K562 (cell line): ENCODE data around the gene LAMB3. TPM values are rescaled to one million over a fixed set of nuclear protein-coding genes. Genes with fewer than 3 reads are reported as not detected.

Experiments
- ATAC-seq: fragments of 200-7000 bp; cut with Tn5 transposase; 3 replicates; pipeline ENCODE4 v1.9.1; 2020; ENCODE audit warnings: moderate library complexity
- BruUV-seq: library from RNA; stranded (reverse); fragments of 400-500 nt; replicated peaks from 2 replicates; lab custom pipeline; 2021; lab: Mats Ljungman, UMichigan
- CTCF ChIA-PET: fragments of 300-600 bp; formaldehyde crosslinking; extraction: SDS; loops from one replicate; lab custom pipeline; 2021; ENCODE audit warnings: low intra/inter-chr PET ratio; lab: Yijun Ruan, JAX
- POLR2A ChIA-PET: fragments of 300-600, 350-650 bp; sonication (Branson Sonifier 250); formaldehyde crosslinking; extraction: SDS; loops from one replicate; lab custom pipeline; 2021; ENCODE audit warnings: antibody characterized with exemption, inconsistent platforms; lab: Yijun Ruan, JAX
- DNase-seq, 4 experiments: peaks; one replicate each; pipeline versions ENCODE4 v3.0.0 to v3.0.0-alpha.2; 2011 to 2018; ENCODE audit warnings: low spot score in 3 of 4, mixed read lengths in 3 of 4; ENCODE audit errors: extremely low read depth in 1 of 4
- FAIRE-seq: peaks from 2 replicates; lab custom pipeline; 2011; peaks lifted over from hg19 to GRCh38; lab: Jason Lieb, UNC
- H2AFZ ChIP-seq: 2 replicates; pipeline ENCODE4 v1.6.0; 2011; ENCODE audit warnings: low read depth, low read length, control low read depth, inconsistent platforms
- H3K27ac ChIP-seq: fragments of 200-600 bp; 3 replicates; pipeline ENCODE4 v1.8.0; 2011; ENCODE audit warnings: low read depth, mild to moderate bottlenecking, control low read depth, inconsistent platforms, low read length, moderate library complexity, mixed read lengths; ENCODE audit errors: extremely low read depth
- H3K27me3 ChIP-seq, 2 experiments: fragments of 300-600 bp in 1 of 2; 2 replicates in 1 of 2; 3 replicates in 1 of 2; pipeline versions ENCODE4 v1.6.0 to v1.8.0; 2011; ENCODE audit warnings: inconsistent platforms in 2 of 2, low read length in 2 of 2, mild to moderate bottlenecking in 1 of 2, mixed read lengths in 1 of 2, moderate library complexity in 1 of 2; ENCODE audit not compliant: control insufficient read depth in 2 of 2, insufficient read depth in 2 of 2
- H3K36me3 ChIP-seq: fragments of 300-600 bp; 3 replicates; pipeline ENCODE4 v1.8.0; 2011; ENCODE audit warnings: mild to moderate bottlenecking, low read length, inconsistent platforms; ENCODE audit not compliant: control insufficient read depth, insufficient read depth
- H3K4me1 ChIP-seq, 2 experiments: fragments of 200-600 bp in 1 of 2; replicated peaks in 1 of 2; 2 replicates in 1 of 2; 3 replicates in 1 of 2; pipeline versions ENCODE4 v1.5.1 to v1.8.0; 2011; ENCODE audit warnings: inconsistent platforms in 2 of 2, low read length in 2 of 2, mild to moderate bottlenecking in 1 of 2, mixed read lengths in 1 of 2, moderate library complexity in 1 of 2; ENCODE audit not compliant: control insufficient read depth in 2 of 2, insufficient read depth in 2 of 2
- H3K4me2 ChIP-seq: 2 replicates; pipeline ENCODE4 v1.6.1; 2011; ENCODE audit warnings: low read length, control low read depth, inconsistent platforms, mixed read lengths; ENCODE audit not compliant: insufficient read depth
- H3K4me3 ChIP-seq: fragments of 200-600 bp; sonication (generic), shearing (Covaris generic); 2 replicates; pipeline ENCODE4 v1.5.1; 2016; ENCODE audit warnings: control low read depth, inconsistent platforms
- H3K79me2 ChIP-seq: fragments of 200-600 bp; 3 replicates; pipeline ENCODE4 v1.8.0; 2011; ENCODE audit warnings: low read length, inconsistent platforms; ENCODE audit not compliant: control insufficient read depth, insufficient read depth
- H3K9ac ChIP-seq, 2 experiments: 2 replicates each; pipeline versions ENCODE4 v1.6.0 to v1.6.1; 2011; ENCODE audit warnings: low read depth in 2 of 2, low read length in 2 of 2, control low read depth in 1 of 2, inconsistent platforms in 1 of 2, mild to moderate bottlenecking in 1 of 2, mixed read lengths in 1 of 2; ENCODE audit not compliant: insufficient read depth in 1 of 2
- H3K9me1 ChIP-seq: one replicate; pipeline ENCODE4 v1.6.0; 2011; ENCODE audit warnings: inconsistent platforms, mild to moderate bottlenecking, low read length, moderate library complexity; ENCODE audit not compliant: control insufficient read depth, insufficient read depth
- H3K9me3 ChIP-seq: replicated peaks from 2 replicates; pipeline ENCODE4 v1.5.1; 2011; ENCODE audit warnings: low read depth, low read length, inconsistent platforms; ENCODE audit not compliant: control insufficient read depth, insufficient read depth
- H4K20me1 ChIP-seq: replicated peaks from 2 replicates; pipeline ENCODE4 v1.6.1; 2011; ENCODE audit warnings: low read length, inconsistent platforms, mixed read lengths; ENCODE audit not compliant: control insufficient read depth, insufficient read depth
- CHD4 ChIP-seq: fragments of 200-600 bp; sonication (generic); IDR thresholded peaks from 3 replicates; pipeline ENCODE4 v1.6.1; 2012; ENCODE audit warnings: low read depth, mild to moderate bottlenecking, mixed read lengths, low read length, inconsistent platforms; ENCODE audit not compliant: insufficient read depth, insufficient replicate concordance, poor library complexity, severe bottlenecking
- EZH2 ChIP-seq: IDR thresholded peaks from 2 replicates; pipeline ENCODE4 v1.6.1; 2012; ENCODE audit warnings: low read depth, mild to moderate bottlenecking, inconsistent platforms, low read length, borderline replicate concordance
- HDAC3 ChIP-seq: fragments of 450-650 bp; IDR thresholded peaks from 2 replicates; pipeline ENCODE4 v1.6.1; 2018; ENCODE audit warnings: borderline replicate concordance, mild to moderate bottlenecking, moderate library complexity; ENCODE audit not compliant: partially characterized antibody
- HDAC6 ChIP-seq: IDR thresholded peaks from 2 replicates; pipeline ENCODE4 v1.6.1; 2012; ENCODE audit warnings: low read depth, mild to moderate bottlenecking, control low read depth, inconsistent platforms, low read length, moderate library complexity
- NCOA1 ChIP-seq: fragments of 450-650 bp; IDR thresholded peaks from 2 replicates; pipeline ENCODE4 v1.6.1; 2016; ENCODE audit warnings: low read depth
- PTBP1 ChIP-seq: fragments of 200-400 bp; formaldehyde crosslinking; IDR thresholded peaks from 2 replicates; pipeline ENCODE4 v1.6.1; 2017; ENCODE audit warnings: low read depth, low read length
- PURB ChIP-seq: sonication (generic); formaldehyde crosslinking; IDR thresholded peaks from 2 replicates; pipeline ENCODE4 v1.9.0; 2021; ENCODE audit warnings: low read depth, mild to moderate bottlenecking, missing genetic modification reagents
- STAT5B ChIP-seq: fragments of 250-450 bp; sonication (Bioruptor Pico); IDR thresholded peaks from 2 replicates; pipeline ENCODE4 v1.8.0; 2021; ENCODE audit warnings: mild to moderate bottlenecking, inconsistent platforms
- ZNF12 ChIP-seq: sonication (generic); formaldehyde crosslinking; IDR thresholded peaks from 2 replicates; pipeline ENCODE4 v1.4.0; 2020; ENCODE audit warnings: mild to moderate bottlenecking, missing genetic modification reagents
- ZNF134 ChIP-seq: fragments of 250-450 bp; sonication (Bioruptor Pico); conservative IDR thresholded peaks from 2 replicates; pipeline ENCODE4 v1.4.0; 2020
- WGBS: fragments of 100-300 bp; shearing (Covaris generic); methylation state at CpG from one replicate; pipeline ENCODE4 v1.1.6; 2016; ENCODE audit warnings: low coverage, mixed read lengths; ENCODE audit not compliant: insufficient coverage; ENCODE audit errors: missing lambda C conversion rate; 5-methylcytosine and 5-hydroxymethylcytosine counted together
- in situ Hi-C: fragments of 300-500 bp; cut with MboI; formaldehyde crosslinking; loops from 4 replicates; pipeline ENCODE4 v1.15.0; 2018; ENCODE audit warnings: inconsistent platforms, mixed read lengths
- intact Hi-C: fragments of 100-400 bp; cut with micrococcal nuclease; formaldehyde crosslinking; loops from 2 replicates; pipeline ENCODE4 v1.14.2; 2022
- polyA plus RNA-seq, 8 experiments: library from polyadenylated mRNA; depleted of rRNA in 4 of 8; stranded (reverse) in 5 of 8; unstranded in 3 of 8; fragments of >200 nt; fragmentation: Nextera tagmentation in 2 of 8; fragmentation: Illumina TruSeq in 1 of 8; extraction: Ambion mirVana in 2 of 8; extraction: Trizol in 1 of 8; gene quantifications; 2 replicates each; pipeline versions ENCODE4 v1.2.1 to v1.2.3, GENCODE V29; 2011 to 2014; ENCODE audit warnings: inconsistent platforms in 1 of 8, missing spikeins in 1 of 8
- total RNA-seq, 7 experiments: library from RNA; depleted of rRNA in 6 of 7; stranded (reverse); fragments of >200 nt in 6 of 7; fragmentation: Illumina TruSeq in 2 of 7; extraction: Trizol in 2 of 7; gene quantifications; 2 replicates each; pipeline versions ENCODE4 v1.2.1 to v1.2.3, GENCODE V29; 2011 to 2021; ENCODE audit warnings: low replicate concordance in 1 of 7
- TF ChIP-seq, protein P1 (sequence below): fragments of 250-450 bp; sonication (Bioruptor Pico); IDR thresholded peaks from 2 replicates; pipeline ENCODE4 v1.5.0; 2021
- TF ChIP-seq, protein P2 (sequence below): fragments of 450-650 bp; IDR thresholded peaks from 2 replicates; pipeline ENCODE4 v1.6.1; 2018; ENCODE audit warnings: mild to moderate bottlenecking, low read depth; ENCODE audit not compliant: partially characterized antibody
- TF ChIP-seq, protein P3 (sequence below): fragments of 200-800 bp; sonication (Bioruptor generic); IDR thresholded peaks from 2 replicates; pipeline ENCODE4 v1.6.1; 2017; ENCODE audit warnings: missing genetic modification characterization, missing compliant biosample characterization

Gene LAMB3
- total and polyA plus RNA-seq, 9 of the 15 experiments (the other 6 are each of a cell fraction or from before 2014, with no cell fraction given), result 0.08 to 1.3 (median 0.91) TPM

DNA sequence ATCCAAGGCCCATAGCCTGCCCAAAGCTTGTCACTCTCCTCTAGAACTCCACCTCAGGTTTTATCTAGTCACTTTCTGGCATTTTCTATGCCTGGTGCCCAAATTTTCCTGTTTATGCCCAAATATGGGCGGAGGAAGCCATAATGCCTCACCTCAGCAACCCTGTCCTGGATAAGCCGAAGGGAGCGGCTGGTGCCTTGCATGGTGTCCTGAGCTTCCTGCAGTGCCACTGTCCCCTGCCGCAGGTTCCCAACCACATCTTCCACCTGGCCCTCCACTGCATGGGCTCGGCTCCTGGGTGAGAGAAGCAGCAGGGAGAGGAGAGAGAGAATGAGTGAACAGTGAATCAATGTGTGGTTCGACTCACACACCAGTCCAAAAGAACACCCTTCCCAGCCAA lies 34.5 kb downstream of the LAMB3 start:
- Histone ChIP-seq H3K27ac (no peak overlapping the region), H2AFZ (no peak overlapping the region), H3K9me1 (no peaks in the 10 kb centered on the region), H3K4me3 (no peak overlapping the region), H3K36me3 (no peaks in the 10 kb centered on the region), H3K4me1 (no peaks in the 10 kb centered on the region), H3K27me3 (peaks cover 40 to 88% of the 10 kb centered on the region in 2 experiments), H3K9me3 (no peaks in the 10 kb centered on the region), H3K79me2 (no peaks in the 10 kb centered on the region), H4K20me1 (peaks cover 6% of the 10 kb centered on the region; the same call in 1 of the 2 replicates), H3K4me2 (no peak overlapping the region), H3K9ac (no peak overlapping the region)
- TF ChIP-seq, protein P1, sequence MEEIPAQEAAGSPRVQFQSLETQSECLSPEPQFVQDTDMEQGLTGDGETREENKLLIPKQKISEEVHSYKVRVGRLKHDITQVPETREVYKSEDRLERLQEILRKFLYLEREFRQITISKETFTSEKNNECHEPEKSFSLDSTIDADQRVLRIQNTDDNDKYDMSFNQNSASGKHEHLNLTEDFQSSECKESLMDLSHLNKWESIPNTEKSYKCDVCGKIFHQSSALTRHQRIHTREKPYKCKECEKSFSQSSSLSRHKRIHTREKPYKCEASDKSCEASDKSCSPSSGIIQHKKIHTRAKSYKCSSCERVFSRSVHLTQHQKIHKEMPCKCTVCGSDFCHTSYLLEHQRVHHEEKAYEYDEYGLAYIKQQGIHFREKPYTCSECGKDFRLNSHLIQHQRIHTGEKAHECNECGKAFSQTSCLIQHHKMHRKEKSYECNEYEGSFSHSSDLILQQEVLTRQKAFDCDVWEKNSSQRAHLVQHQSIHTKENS (CRISPR knock-in tag), result no peak
- TF ChIP-seq ZNF12 (no peak), HDAC3 (no peak), EZH2 (no peak), NCOA1 (no peak), STAT5B (no peak), CHD4 (no peak), ZNF134 (CRISPR knock-in tag) (no peak), PURB (CRISPR knock-in tag) (no peak), HDAC6 (no peak), PTBP1 (no peak)
- TF ChIP-seq, protein P2, sequence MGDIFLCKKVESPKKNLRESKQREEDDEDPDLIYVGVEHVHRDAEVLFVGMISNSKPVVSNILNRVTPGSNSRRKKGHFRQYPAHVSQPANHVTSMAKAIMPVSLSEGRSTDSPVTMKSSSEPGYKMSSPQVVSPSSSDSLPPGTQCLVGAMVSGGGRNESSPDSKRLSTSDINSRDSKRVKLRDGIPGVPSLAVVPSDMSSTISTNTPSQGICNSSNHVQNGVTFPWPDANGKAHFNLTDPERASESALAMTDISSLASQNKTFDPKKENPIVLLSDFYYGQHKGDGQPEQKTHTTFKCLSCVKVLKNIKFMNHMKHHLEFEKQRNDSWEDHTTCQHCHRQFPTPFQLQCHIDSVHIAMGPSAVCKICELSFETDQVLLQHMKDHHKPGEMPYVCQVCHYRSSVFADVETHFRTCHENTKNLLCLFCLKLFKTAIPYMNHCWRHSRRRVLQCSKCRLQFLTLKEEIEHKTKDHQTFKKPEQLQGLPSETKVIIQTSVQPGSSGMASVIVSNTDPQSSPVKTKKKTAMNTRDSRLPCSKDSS, result no peak
- TF ChIP-seq, protein P3, sequence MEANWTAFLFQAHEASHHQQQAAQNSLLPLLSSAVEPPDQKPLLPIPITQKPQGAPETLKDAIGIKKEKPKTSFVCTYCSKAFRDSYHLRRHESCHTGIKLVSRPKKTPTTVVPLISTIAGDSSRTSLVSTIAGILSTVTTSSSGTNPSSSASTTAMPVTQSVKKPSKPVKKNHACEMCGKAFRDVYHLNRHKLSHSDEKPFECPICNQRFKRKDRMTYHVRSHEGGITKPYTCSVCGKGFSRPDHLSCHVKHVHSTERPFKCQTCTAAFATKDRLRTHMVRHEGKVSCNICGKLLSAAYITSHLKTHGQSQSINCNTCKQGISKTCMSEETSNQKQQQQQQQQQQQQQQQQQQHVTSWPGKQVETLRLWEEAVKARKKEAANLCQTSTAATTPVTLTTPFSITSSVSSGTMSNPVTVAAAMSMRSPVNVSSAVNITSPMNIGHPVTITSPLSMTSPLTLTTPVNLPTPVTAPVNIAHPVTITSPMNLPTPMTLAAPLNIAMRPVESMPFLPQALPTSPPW (CRISPR knock-in tag), result no peak
- in situ Hi-C loops, result no loop called here
- FAIRE-seq (no peak), ATAC-seq (no peak), DNase-seq (no peak)
- POLR2A ChIA-PET, result interaction anchor here (0.6 to 1.0 kb wide), 5 partner anchors 10 to 1114 kb away, joined by 3 read pairs; no protein-coding TSS in a partner anchor
- 6% methylated on average over 6 of the region's 6 CpGs for WGBS
- no TSS peak for BruUV-seq
- intact Hi-C loops, result no loop called here
- CTCF ChIA-PET, result interaction anchor here (1.1 kb wide), 1 partner anchor 16 kb away, joined by 4 read pairs; no protein-coding TSS in a partner anchor
